T-helper 1 cell treated with Interleukin-12 subunit alpha and Interleukin-12 subunit beta and Interleukin-4 antibody, amounts not matched to agents 30 μg/mL and 1 μg/mL, for 36 hours (primary cell): Measurements from ENCODE around the gene OPRM1.

Experiments
- H3K27ac Mint-ChIP-seq: one replicate; pipeline ENCODE4 v1.8.0; 2021; ENCODE audit warnings: mild to moderate bottlenecking, mixed read lengths
- H3K27me3 Mint-ChIP-seq: one replicate; pipeline ENCODE4 v1.8.0; 2021; ENCODE audit warnings: low read depth, mixed read lengths
- H3K36me3 Mint-ChIP-seq: one replicate; pipeline ENCODE4 v1.8.0; 2021; ENCODE audit warnings: low read depth, mixed read lengths
- H3K4me1 Mint-ChIP-seq: one replicate; pipeline ENCODE4 v1.8.0; 2021; ENCODE audit warnings: low read depth, mixed read lengths
- H3K4me3 Mint-ChIP-seq: one replicate; pipeline ENCODE4 v1.8.0; 2021; ENCODE audit warnings: mild to moderate bottlenecking, moderate library complexity, mixed read lengths
- H3K9me3 Mint-ChIP-seq: one replicate; pipeline ENCODE4 v1.8.0; 2021; ENCODE audit warnings: mixed read lengths

Gene OPRM1

GRCh38 chr6:154241581-154241980 lies 202.5 kb downstream of the OPRM1 start:
- Mint-ChIP-seq H3K27ac (no peak overlapping the region), H3K36me3 (peaks cover 9% of the 10 kb centered on the region), H3K4me3 (no peak overlapping the region), H3K9me3 (peaks cover 8% of the 10 kb centered on the region), H3K4me1 (peaks cover 42% of the 10 kb centered on the region), H3K27me3 (no peaks in the 10 kb centered on the region)

- H3K36me3 Mint-ChIP-seq = peaks cover 7% of the 10 kb centered on the region
- peak overlapping the region; percentile 70 for H3K27ac Mint-ChIP-seq
- H3K4me1 Mint-ChIP-seq = peaks cover 48% of the 10 kb centered on the region
- no peak overlapping the region for H3K4me3 Mint-ChIP-seq
- peaks cover 8% of the 10 kb centered on the region for H3K9me3 Mint-ChIP-seq
- no peaks in the 10 kb centered on the region for H3K27me3 Mint-ChIP-seq
Measured at GRCh38 chr6:154242617-154243357, 203.7 kb downstream of the OPRM1 start.

GRCh38 chr6:154243793-154244750 lies 205.0 kb downstream of the OPRM1 start:
- Mint-ChIP-seq H3K9me3 (peaks cover 8% of the 10 kb centered on the region), H3K4me3 (peak overlapping the region; percentile 48), H3K36me3 (peaks cover 7% of the 10 kb centered on the region), H3K27ac (peak overlapping the region; percentile 37), H3K4me1 (peaks cover 51% of the 10 kb centered on the region), H3K27me3 (no peaks in the 10 kb centered on the region)

GRCh38 chr6:154245506-154245905 lies 206.5 kb downstream of the OPRM1 start:
- Mint-ChIP-seq H3K36me3 (peaks cover 7% of the 10 kb centered on the region), H3K27me3 (no peaks in the 10 kb centered on the region), H3K9me3 (peaks cover 8% of the 10 kb centered on the region), H3K4me3 (peak overlapping the region; percentile 82), H3K27ac (peak overlapping the region; percentile 86), H3K4me1 (peaks cover 59% of the 10 kb centered on the region)

GRCh38 chr6:154246723-154247118 lies 207.7 kb downstream of the OPRM1 start:
- Mint-ChIP-seq H3K4me1 (peaks cover 58% of the 10 kb centered on the region), H3K9me3 (peaks cover 8% of the 10 kb centered on the region), H3K4me3 (peak overlapping the region; percentile 82), H3K36me3 (peaks cover 9% of the 10 kb centered on the region), H3K27ac (peak overlapping the region; percentile 86), H3K27me3 (peaks cover 4% of the 10 kb centered on the region)

- peaks cover 8% of the 10 kb centered on the region for H3K9me3 Mint-ChIP-seq
- peak overlapping the region; percentile 82 for H3K4me3 Mint-ChIP-seq
- peaks cover 9% of the 10 kb centered on the region for H3K27me3 Mint-ChIP-seq
- peak overlapping the region; percentile 77 for H3K27ac Mint-ChIP-seq
- H3K4me1 Mint-ChIP-seq = peaks cover 61% of the 10 kb centered on the region
- peaks cover 9% of the 10 kb centered on the region for H3K36me3 Mint-ChIP-seq
Measured at GRCh38 chr6:154247119-154247861, 208.2 kb downstream of the OPRM1 start.

GRCh38 chr6:154249499-154250298 lies 210.7 kb downstream of the OPRM1 start:
- H3K4me3 Mint-ChIP-seq = peak overlapping the region; percentile 70
- H3K27ac Mint-ChIP-seq = peak overlapping the region; percentile 95
- H3K4me1 Mint-ChIP-seq = peaks cover 44% of the 10 kb centered on the region
- H3K36me3 Mint-ChIP-seq = peaks cover 5% of the 10 kb centered on the region
- H3K27me3 Mint-ChIP-seq = peaks cover 13% of the 10 kb centered on the region
- peaks cover 7% of the 10 kb centered on the region for H3K9me3 Mint-ChIP-seq

GRCh38 chr6:154251116-154251515 lies 212.1 kb downstream of the OPRM1 start:
- Mint-ChIP-seq H3K27me3 (peaks cover 19% of the 10 kb centered on the region), H3K36me3 (peaks cover 15% of the 10 kb centered on the region), H3K27ac (no peak overlapping the region), H3K4me3 (no peak overlapping the region), H3K9me3 (peaks cover 22% of the 10 kb centered on the region), H3K4me1 (peaks cover 36% of the 10 kb centered on the region)

GRCh38 chr6:154252678-154253077 lies 213.6 kb downstream of the OPRM1 start:
- H3K27ac Mint-ChIP-seq = no peak overlapping the region
- peaks cover 31% of the 10 kb centered on the region for H3K4me1 Mint-ChIP-seq
- no peak overlapping the region for H3K4me3 Mint-ChIP-seq
- H3K9me3 Mint-ChIP-seq = peaks cover 27% of the 10 kb centered on the region
- peaks cover 18% of the 10 kb centered on the region for H3K36me3 Mint-ChIP-seq
- H3K27me3 Mint-ChIP-seq = peaks cover 19% of the 10 kb centered on the region

- Mint-ChIP-seq H3K36me3 (peaks cover 16% of the 10 kb centered on the region), H3K4me3 (no peak overlapping the region), H3K27ac (no peak overlapping the region), H3K9me3 (peaks cover 27% of the 10 kb centered on the region), H3K4me1 (peaks cover 18% of the 10 kb centered on the region), H3K27me3 (peaks cover 19% of the 10 kb centered on the region)
Measured at GRCh38 chr6:154257067-154257466, 218.0 kb downstream of the OPRM1 start.

GRCh38 chr6:154258064-154258757 lies 219.2 kb downstream of the OPRM1 start:
- no peak overlapping the region for H3K27ac Mint-ChIP-seq
- no peak overlapping the region for H3K4me3 Mint-ChIP-seq
- peaks cover 16% of the 10 kb centered on the region for H3K36me3 Mint-ChIP-seq
- H3K27me3 Mint-ChIP-seq = peaks cover 18% of the 10 kb centered on the region
- peaks cover 14% of the 10 kb centered on the region for H3K4me1 Mint-ChIP-seq
- H3K9me3 Mint-ChIP-seq = peaks cover 27% of the 10 kb centered on the region

GRCh38 chr6:154261688-154262397 lies 222.8 kb downstream of the OPRM1 start:
- Mint-ChIP-seq H3K4me3 (no peak overlapping the region), H3K27ac (no peak overlapping the region), H3K9me3 (no peaks in the 10 kb centered on the region)

More at GRCh38 chr6:154261688-154262397, 222.8 kb downstream of the OPRM1 start:
- peaks cover 15% of the 10 kb centered on the region for H3K4me1 Mint-ChIP-seq
- no peaks in the 10 kb centered on the region for H3K36me3 Mint-ChIP-seq
- peaks cover 14% of the 10 kb centered on the region for H3K27me3 Mint-ChIP-seq
